K562 (cell line): ENCODE measurements around the gene HTT-AS. TPM values are rescaled to one million over a fixed set of nuclear protein-coding genes. Genes with fewer than 3 reads are reported as not detected.
A peak's percentile ranks its signal among the peaks of the same experiment; 100 is the strongest.

Source experiments
- CBFA2T3 ChIP-seq: fragments of 450-650 bp; IDR thresholded peaks from 2 replicates; pipeline ENCODE4 v1.6.1; 2017
- CREM ChIP-seq: IDR thresholded peaks from 2 replicates; pipeline ENCODE4 v1.6.1; 2014; ENCODE audit warnings: antibody characterized with exemption, low read depth
- NCOA6 ChIP-seq: fragments of 450-650 bp; IDR thresholded peaks from 2 replicates; pipeline ENCODE4 v1.6.1; 2017; ENCODE audit warnings: mild to moderate bottlenecking
- NR4A1 ChIP-seq, 2 experiments: fragments of 250-450 bp in 1 of 2; fragments of 450-650 bp in 1 of 2; sonication (Bioruptor Pico) in 1 of 2; IDR thresholded peaks; 2 replicates each; pipeline versions ENCODE4 v1.4.0 to v1.6.1; 2016 to 2020; ENCODE audit warnings: mild to moderate bottlenecking in 2 of 2, missing compliant biosample characterization in 1 of 2, missing genetic modification characterization in 1 of 2, moderate library complexity in 1 of 2
- OTX1 ChIP-seq: fragments of 450-650 bp; formaldehyde crosslinking; IDR thresholded peaks from 2 replicates; pipeline ENCODE4 v1.4.0; 2022; ENCODE audit warnings: mild to moderate bottlenecking
- PHB2 ChIP-seq: fragments of 450-650 bp; IDR thresholded peaks from 2 replicates; pipeline ENCODE4 v1.6.1; 2017; ENCODE audit warnings: low read depth
- POLR2AphosphoS2 ChIP-seq: IDR thresholded peaks from 2 replicates; pipeline ENCODE4 v1.6.1; 2012; ENCODE audit warnings: low read length, improper control_type of control experiment
- RAD21 ChIP-seq, 2 experiments: fragments of 250-450 bp in 1 of 2; fragments of 450-650 bp in 1 of 2; sonication (Bioruptor Pico) in 1 of 2; formaldehyde crosslinking in 1 of 2; IDR thresholded peaks in 1 of 2; conservative IDR thresholded peaks in 1 of 2; 2 replicates each; pipeline versions ENCODE4 v1.4.0 to v1.8.0; 2020 to 2022; ENCODE audit warnings: mild to moderate bottlenecking in 2 of 2, moderate library complexity in 1 of 2
- TCF3 ChIP-seq: sonication (generic); formaldehyde crosslinking; IDR thresholded peaks from 2 replicates; pipeline ENCODE4 v1.4.0; 2020; ENCODE audit warnings: mild to moderate bottlenecking, missing genetic modification reagents
- ZBTB7A ChIP-seq: IDR thresholded peaks from 2 replicates; pipeline ENCODE4 v1.6.1; 2011; ENCODE audit warnings: low read depth, mild to moderate bottlenecking, low read length, moderate library complexity, borderline replicate concordance; ENCODE audit not compliant: control insufficient read depth
- ZFP30 ChIP-seq: fragments of 250-450 bp; sonication (Bioruptor Pico); IDR thresholded peaks from 2 replicates; pipeline ENCODE4 v1.8.0; 2022; ENCODE audit warnings: moderate library complexity, mild to moderate bottlenecking, inconsistent platforms, borderline replicate concordance
- ZNF384 ChIP-seq: IDR thresholded peaks from 2 replicates; pipeline ENCODE4 v1.6.1; 2012; ENCODE audit warnings: low read depth, low read length, improper control_type of control experiment
- ZNF436 ChIP-seq: fragments of 250-450, 450-650 bp; sonication (Bioruptor Pico); formaldehyde crosslinking; IDR thresholded peaks from 2 replicates; pipeline ENCODE4 v1.7.0; 2020; ENCODE audit warnings: mild to moderate bottlenecking
- ZNF57 ChIP-seq: fragments of 450-650 bp; formaldehyde crosslinking; IDR thresholded peaks from 2 replicates; pipeline ENCODE4 v1.4.0; 2020; ENCODE audit warnings: mild to moderate bottlenecking, moderate library complexity
- ZNF644 ChIP-seq: fragments of 200-800 bp; sonication (Bioruptor generic); IDR thresholded peaks from 2 replicates; pipeline ENCODE4 v1.6.1; 2016; ENCODE audit warnings: low read depth, missing genetic modification characterization, missing compliant biosample characterization
- ZNF707 ChIP-seq: fragments of 250-450 bp; sonication (Bioruptor Pico); conservative IDR thresholded peaks from 2 replicates; pipeline ENCODE4 v1.8.0; 2022; ENCODE audit warnings: inconsistent platforms, mild to moderate bottlenecking, moderate library complexity
- ZNF766 ChIP-seq: fragments of 200-800 bp; sonication (Bioruptor generic); conservative IDR thresholded peaks from 2 replicates; pipeline ENCODE4 v1.6.1; 2016; ENCODE audit warnings: missing genetic modification characterization, missing compliant biosample characterization
- ZNF778 ChIP-seq: fragments of 450-650 bp; formaldehyde crosslinking; IDR thresholded peaks from 2 replicates; pipeline ENCODE4 v1.4.0; 2020; ENCODE audit warnings: mild to moderate bottlenecking, moderate library complexity
- polyA plus RNA-seq, 8 experiments: library from polyadenylated mRNA; depleted of rRNA in 4 of 8; stranded (reverse) in 5 of 8; unstranded in 3 of 8; fragments of >200 nt; fragmentation: Nextera tagmentation in 2 of 8; fragmentation: Illumina TruSeq in 1 of 8; extraction: Ambion mirVana in 2 of 8; extraction: Trizol in 1 of 8; gene quantifications; 2 replicates each; pipeline versions ENCODE4 v1.2.1 to v1.2.3, GENCODE V29; 2011 to 2014; ENCODE audit warnings: inconsistent platforms in 1 of 8, missing spikeins in 1 of 8
- total RNA-seq, 7 experiments: library from RNA; depleted of rRNA in 6 of 7; stranded (reverse); fragments of >200 nt in 6 of 7; fragmentation: Illumina TruSeq in 2 of 7; extraction: Trizol in 2 of 7; gene quantifications; 2 replicates each; pipeline versions ENCODE4 v1.2.1 to v1.2.3, GENCODE V29; 2011 to 2021; ENCODE audit warnings: low replicate concordance in 1 of 7
- TF ChIP-seq, protein P1 (sequence below): sonication (generic); formaldehyde crosslinking; IDR thresholded peaks from 2 replicates; pipeline ENCODE4 v1.9.0; 2022; ENCODE audit warnings: mild to moderate bottlenecking, missing genetic modification reagents
- TF ChIP-seq, protein P2 (sequence below), 3 experiments: IDR thresholded peaks in 2 of 3; conservative IDR thresholded peaks in 1 of 3; 2 replicates each; pipeline ENCODE4 v1.5.1; 2011 to 2012; ENCODE audit warnings: low read length in 3 of 3, mild to moderate bottlenecking in 3 of 3, control low read depth in 2 of 3, improper control_type of control experiment in 1 of 3, inconsistent platforms in 1 of 3, low read depth in 1 of 3, mixed read lengths in 1 of 3, moderate library complexity in 1 of 3; ENCODE audit not compliant: insufficient read depth in 2 of 3
- TF ChIP-seq, protein P3 (sequence below): sonication (generic); formaldehyde crosslinking; IDR thresholded peaks from 2 replicates; pipeline ENCODE4 v1.5.0; 2020; ENCODE audit warnings: missing genetic modification reagents
- TF ChIP-seq, protein P4 (sequence below): IDR thresholded peaks from 2 replicates; pipeline ENCODE4 v1.6.1; 2012; ENCODE audit warnings: low read depth, low read length, improper control_type of control experiment, borderline replicate concordance
- TF ChIP-seq, protein P5 (sequence below): fragments of 250-450 bp; sonication (Bioruptor Pico); IDR thresholded peaks from 2 replicates; pipeline ENCODE4 v1.4.0; 2020

Gene HTT-AS
- total and polyA plus RNA-seq, 9 of the 15 experiments (the other 6 are each of a cell fraction or from before 2014, with no cell fraction given): not detected

DNA sequence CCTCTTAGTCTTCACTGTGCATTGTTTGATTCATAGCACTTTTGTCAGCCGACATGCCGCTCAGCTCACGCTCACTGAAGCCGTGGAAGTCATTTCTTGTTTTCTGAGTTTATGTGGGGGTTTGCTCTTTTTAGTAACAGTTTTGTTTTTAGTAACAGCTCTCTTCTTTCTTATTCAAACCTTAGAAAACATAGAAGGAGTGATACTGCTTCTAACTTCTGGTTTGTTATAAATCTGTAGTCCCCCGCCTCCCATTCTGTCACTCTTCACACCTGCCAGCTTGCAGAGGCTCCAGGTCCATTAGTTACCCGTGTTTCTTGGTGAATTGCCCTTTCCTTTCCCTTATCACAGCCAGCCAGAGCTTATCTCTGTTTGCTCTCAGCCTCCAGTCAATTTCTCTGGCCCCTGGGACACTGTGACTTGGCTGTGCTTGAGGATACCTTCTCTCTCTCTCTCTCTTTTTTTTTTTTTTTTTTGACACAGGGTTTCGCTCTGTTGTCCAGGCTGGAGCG, 60.4 kb downstream of the HTT-AS start (continued):
- TF ChIP-seq, protein P1, sequence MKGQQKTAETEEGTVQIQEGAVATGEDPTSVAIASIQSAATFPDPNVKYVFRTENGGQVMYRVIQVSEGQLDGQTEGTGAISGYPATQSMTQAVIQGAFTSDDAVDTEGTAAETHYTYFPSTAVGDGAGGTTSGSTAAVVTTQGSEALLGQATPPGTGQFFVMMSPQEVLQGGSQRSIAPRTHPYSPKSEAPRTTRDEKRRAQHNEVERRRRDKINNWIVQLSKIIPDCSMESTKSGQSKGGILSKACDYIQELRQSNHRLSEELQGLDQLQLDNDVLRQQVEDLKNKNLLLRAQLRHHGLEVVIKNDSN: no peak
- TF ChIP-seq CBFA2T3 (peak; percentile 91), ZBTB7A (no peak), ZNF436 (CRISPR knock-in tag) (no peak), PHB2 (no peak), ZNF778 (CRISPR knock-in tag) (no peak), NCOA6 (no peak), ZNF644 (no peak), ZNF707 (CRISPR knock-in tag) (no peak), OTX1 (CRISPR knock-in tag) (no peak), RAD21 (CRISPR knock-in tag; conservative IDR thresholded peaks at IDR 0.05 in 1 of 2, IDR thresholded peaks at IDR 0.05 in 1 of 2) (no peak), ZNF766 (CRISPR knock-in tag) (0 out of 2 replicates have a peak, but pooled peaks have one; percentile 41), ZFP30 (no peak), ZNF384 (peak; percentile 95), NR4A1 (CRISPR knock-in tag; IDR thresholded peaks at IDR 0.05) (no peak), NR4A1 (tag; IDR thresholded peaks at IDR 0.05) (no peak), CREM (0 out of 2 replicates have a peak, but pooled peaks have one; percentile 6), POLR2AphosphoS2 (no peak), ZNF57 (no peak), TCF3 (CRISPR knock-in tag) (peak; percentile 70)
- TF ChIP-seq, protein P2, sequence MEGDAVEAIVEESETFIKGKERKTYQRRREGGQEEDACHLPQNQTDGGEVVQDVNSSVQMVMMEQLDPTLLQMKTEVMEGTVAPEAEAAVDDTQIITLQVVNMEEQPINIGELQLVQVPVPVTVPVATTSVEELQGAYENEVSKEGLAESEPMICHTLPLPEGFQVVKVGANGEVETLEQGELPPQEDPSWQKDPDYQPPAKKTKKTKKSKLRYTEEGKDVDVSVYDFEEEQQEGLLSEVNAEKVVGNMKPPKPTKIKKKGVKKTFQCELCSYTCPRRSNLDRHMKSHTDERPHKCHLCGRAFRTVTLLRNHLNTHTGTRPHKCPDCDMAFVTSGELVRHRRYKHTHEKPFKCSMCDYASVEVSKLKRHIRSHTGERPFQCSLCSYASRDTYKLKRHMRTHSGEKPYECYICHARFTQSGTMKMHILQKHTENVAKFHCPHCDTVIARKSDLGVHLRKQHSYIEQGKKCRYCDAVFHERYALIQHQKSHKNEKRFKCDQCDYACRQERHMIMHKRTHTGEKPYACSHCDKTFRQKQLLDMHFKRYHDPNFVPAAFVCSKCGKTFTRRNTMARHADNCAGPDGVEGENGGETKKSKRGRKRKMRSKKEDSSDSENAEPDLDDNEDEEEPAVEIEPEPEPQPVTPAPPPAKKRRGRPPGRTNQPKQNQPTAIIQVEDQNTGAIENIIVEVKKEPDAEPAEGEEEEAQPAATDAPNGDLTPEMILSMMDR (IDR thresholded peaks at IDR 0.05 in 2 of 3, conservative IDR thresholded peaks at IDR 0.05 in 1 of 3; ENCODE audit: insufficient read depth in 2 of 3, low read depth in 1 of 3, low read length in 3 of 3): no peak
- TF ChIP-seq, protein P3, sequence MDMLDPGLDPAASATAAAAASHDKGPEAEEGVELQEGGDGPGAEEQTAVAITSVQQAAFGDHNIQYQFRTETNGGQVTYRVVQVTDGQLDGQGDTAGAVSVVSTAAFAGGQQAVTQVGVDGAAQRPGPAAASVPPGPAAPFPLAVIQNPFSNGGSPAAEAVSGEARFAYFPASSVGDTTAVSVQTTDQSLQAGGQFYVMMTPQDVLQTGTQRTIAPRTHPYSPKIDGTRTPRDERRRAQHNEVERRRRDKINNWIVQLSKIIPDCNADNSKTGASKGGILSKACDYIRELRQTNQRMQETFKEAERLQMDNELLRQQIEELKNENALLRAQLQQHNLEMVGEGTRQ: no peak
- TF ChIP-seq, protein P4, sequence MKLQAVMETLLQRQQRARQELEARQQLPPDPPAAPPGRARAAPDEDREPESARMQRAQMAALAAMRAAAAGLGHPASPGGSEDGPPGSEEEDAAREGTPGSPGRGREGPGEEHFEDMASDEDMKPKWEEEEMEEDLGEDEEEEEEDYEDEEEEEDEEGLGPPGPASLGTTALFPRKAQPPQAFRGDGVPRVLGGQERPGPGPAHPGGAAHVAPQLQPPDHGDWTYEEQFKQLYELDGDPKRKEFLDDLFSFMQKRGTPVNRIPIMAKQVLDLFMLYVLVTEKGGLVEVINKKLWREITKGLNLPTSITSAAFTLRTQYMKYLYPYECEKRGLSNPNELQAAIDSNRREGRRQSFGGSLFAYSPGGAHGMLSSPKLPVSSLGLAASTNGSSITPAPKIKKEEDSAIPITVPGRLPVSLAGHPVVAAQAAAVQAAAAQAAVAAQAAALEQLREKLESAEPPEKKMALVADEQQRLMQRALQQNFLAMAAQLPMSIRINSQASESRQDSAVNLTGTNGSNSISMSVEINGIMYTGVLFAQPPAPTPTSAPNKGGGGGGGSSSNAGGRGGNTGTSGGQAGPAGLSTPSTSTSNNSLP: no peak
- TF ChIP-seq, protein P5, sequence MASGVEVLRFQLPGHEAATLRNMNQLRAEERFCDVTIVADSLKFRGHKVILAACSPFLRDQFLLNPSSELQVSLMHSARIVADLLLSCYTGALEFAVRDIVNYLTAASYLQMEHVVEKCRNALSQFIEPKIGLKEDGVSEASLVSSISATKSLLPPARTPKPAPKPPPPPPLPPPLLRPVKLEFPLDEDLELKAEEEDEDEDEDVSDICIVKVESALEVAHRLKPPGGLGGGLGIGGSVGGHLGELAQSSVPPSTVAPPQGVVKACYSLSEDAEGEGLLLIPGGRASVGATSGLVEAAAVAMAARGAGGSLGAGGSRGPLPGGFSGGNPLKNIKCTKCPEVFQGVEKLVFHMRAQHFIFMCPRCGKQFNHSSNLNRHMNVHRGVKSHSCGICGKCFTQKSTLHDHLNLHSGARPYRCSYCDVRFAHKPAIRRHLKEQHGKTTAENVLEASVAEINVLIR (CRISPR knock-in tag): no peak
